NCI-H1417 (cell line): ENCODE data around the gene GPRC5D.

Source experiments
- DNase-seq, 3 experiments: peaks; one replicate each; lab custom pipeline; 2025; lab: John Stamatoyannopoulos, UW

GPRC5D gene

GRCh38 chr12:12979731-12980259, 27.8 kb upstream of the GPRC5D start:
- no peak for DNase-seq

GRCh38 chr12:12979126-12979525, 27.2 kb upstream of the GPRC5D start:
- no peak for DNase-seq

GRCh38 chr12:12977231-12977630, 25.3 kb upstream of the GPRC5D start:
- no peak for DNase-seq

- DNase-seq = no peak
These were observed 24.4 kb upstream of the GPRC5D start for GRCh38 chr12:12976366-12976765.

- peak in 2 of 3 experiments; percentile 10 to 34 for DNase-seq
These were observed 23.5 kb upstream of the GPRC5D start for GRCh38 chr12:12975322-12976077.

GRCh38 chr12:12974211-12974610, 22.2 kb upstream of the GPRC5D start:
- DNase-seq = no peak

GRCh38 chr12:12973019-12973418, 21.0 kb upstream of the GPRC5D start:
- no peak for DNase-seq

GRCh38 chr12:12965836-12966235, 13.9 kb upstream of the GPRC5D start:
- DNase-seq = no peak

GRCh38 chr12:12964255-12964654, 12.3 kb upstream of the GPRC5D start:
- DNase-seq = no peak

GRCh38 chr12:12960639-12961209, 8.8 kb upstream of the GPRC5D start:
- DNase-seq = no peak

GRCh38 chr12:12958886-12959285, 6.9 kb upstream of the GPRC5D start:
- no peak for DNase-seq

- DNase-seq = no peak
These were observed 3.1 kb upstream of the GPRC5D start for GRCh38 chr12:12954878-12955625.

GRCh38 chr12:12954356-12954755, 2.4 kb upstream of the GPRC5D start:
- DNase-seq = peak in 2 of 3 experiments; percentile 10 to 60

- no peak for DNase-seq
These were observed 466 bp downstream of the GPRC5D start for GRCh38 chr12:12951504-12951903.

GRCh38 chr12:12947902-12948301, 4.1 kb downstream of the GPRC5D start:
- DNase-seq = no peak

GRCh38 chr12:12946686-12947355, 5.1 kb downstream of the GPRC5D start:
- DNase-seq = no peak

- DNase-seq = no peak
These were observed 6.4 kb downstream of the GPRC5D start for GRCh38 chr12:12945591-12945990.

GRCh38 chr12:12943586-12944260, 8.2 kb downstream of the GPRC5D start:
- no peak for DNase-seq

- no peak for DNase-seq
These were observed 10.3 kb downstream of the GPRC5D start for GRCh38 chr12:12941450-12942350.

GRCh38 chr12:12939888-12940287, 12.1 kb downstream of the GPRC5D start:
- no peak for DNase-seq

- DNase-seq = no peak
These were observed 13.4 kb downstream of the GPRC5D start for GRCh38 chr12:12938541-12938940.
